ENCODE data around the gene MTERF2.

The MTERF2 gene

GRCh38 chr12:106987846-106988245 lies 900 bp upstream of the MTERF2 start:
- no peak overlapping the region for H3K4me3 ChIP-seq (ENCODE audit: low read depth, low read length)

GRCh38 chr12:106986135-106986534 lies 811 bp downstream of the MTERF2 start:
- H3K4me3 ChIP-seq (ENCODE audit: low read depth, low read length): peak overlapping the region; percentile 87
- no peak for TF ChIP-seq CTCF (conservative IDR thresholded peaks at IDR 0.05; ENCODE audit: low read depth, low read length)
- DNase-seq (ENCODE audit: low read depth): no peak

More at GRCh38 chr12:106987846-106988245, 900 bp upstream of the MTERF2 start:
- no peak for DNase-seq (ENCODE audit: low read depth)
- no peak for TF ChIP-seq CTCF (conservative IDR thresholded peaks at IDR 0.05; ENCODE audit: low read depth, low read length)

DNA sequence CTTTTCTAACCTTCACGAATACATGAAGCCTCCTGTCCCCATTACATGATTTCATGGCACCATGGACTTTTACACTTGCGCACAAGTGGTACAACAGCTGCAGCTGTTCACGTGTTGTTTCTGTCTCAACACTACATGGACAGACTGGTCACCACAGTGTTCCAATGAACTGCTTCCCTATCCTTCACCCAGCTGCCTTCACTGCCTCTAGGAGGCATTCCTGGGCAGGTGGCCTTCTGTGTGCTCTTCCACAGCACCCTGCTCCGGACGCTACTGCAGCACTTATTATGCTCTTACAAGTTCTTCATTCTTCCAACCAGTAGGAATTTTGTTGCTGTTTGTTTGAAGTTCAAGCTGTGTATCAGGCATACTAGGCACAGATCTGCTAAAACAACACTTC lies 1.5 kb downstream of the MTERF2 start:
- no peak for TF ChIP-seq CTCF (conservative IDR thresholded peaks at IDR 0.05; ENCODE audit: low read depth, low read length)
- DNase-seq (ENCODE audit: low read depth): no peak
- H3K4me3 ChIP-seq (ENCODE audit: low read depth, low read length): no peak overlapping the region

- no peak for TF ChIP-seq CTCF (conservative IDR thresholded peaks at IDR 0.05; ENCODE audit: low read depth, low read length)
- no peak for DNase-seq (ENCODE audit: low read depth)
- H3K4me3 ChIP-seq (ENCODE audit: low read depth, low read length): no peak overlapping the region
These were observed 2.3 kb downstream of the MTERF2 start for GRCh38 chr12:106984588-106985137.

DNA sequence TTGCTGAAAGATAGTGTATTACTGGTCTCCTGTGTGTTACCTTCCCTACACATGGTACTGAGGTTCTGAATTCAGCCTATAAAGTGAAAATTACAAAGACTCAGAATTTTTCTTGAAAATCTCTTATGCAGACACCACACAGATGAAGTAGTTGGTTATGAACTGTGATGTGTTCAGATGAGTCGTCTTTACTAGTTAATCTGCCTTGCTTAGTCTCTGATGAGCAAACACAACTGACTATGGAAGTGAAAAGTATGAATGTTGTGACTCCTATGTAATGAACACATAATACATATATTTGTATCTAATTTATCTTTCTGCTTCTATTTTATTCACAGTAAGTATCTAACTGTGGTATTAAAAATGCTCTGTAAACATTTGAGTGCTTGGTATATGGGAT lies 4.7 kb downstream of the MTERF2 start:
- no peak for DNase-seq (ENCODE audit: low read depth)
- TF ChIP-seq CTCF (conservative IDR thresholded peaks at IDR 0.05; ENCODE audit: low read depth, low read length): no peak
- H3K4me3 ChIP-seq (ENCODE audit: low read depth, low read length): no peak overlapping the region

DNA sequence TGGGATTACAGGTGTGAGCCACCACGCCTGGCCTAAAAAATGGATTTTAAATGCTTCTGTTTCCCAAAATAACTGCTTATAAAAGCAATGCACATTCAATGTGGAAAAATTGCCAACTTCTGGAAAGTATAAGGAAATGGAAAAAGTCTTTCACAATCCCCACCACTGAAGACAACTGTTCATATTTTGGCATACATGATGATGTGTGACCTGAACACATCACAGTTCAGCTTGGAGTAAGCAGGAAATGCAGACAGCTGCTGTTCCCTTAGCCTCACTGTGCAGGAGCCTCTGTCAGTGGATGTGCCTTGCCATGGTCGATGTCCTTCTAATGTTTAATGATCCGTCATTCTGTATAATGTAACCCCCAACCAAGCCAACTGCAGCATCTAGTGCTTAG lies 5.2 kb downstream of the MTERF2 start:
- no peak overlapping the region for H3K4me3 ChIP-seq (ENCODE audit: low read depth, low read length)
- DNase-seq (ENCODE audit: low read depth): peak; percentile 68
- no peak for TF ChIP-seq CTCF (conservative IDR thresholded peaks at IDR 0.05; ENCODE audit: low read depth, low read length)

DNA sequence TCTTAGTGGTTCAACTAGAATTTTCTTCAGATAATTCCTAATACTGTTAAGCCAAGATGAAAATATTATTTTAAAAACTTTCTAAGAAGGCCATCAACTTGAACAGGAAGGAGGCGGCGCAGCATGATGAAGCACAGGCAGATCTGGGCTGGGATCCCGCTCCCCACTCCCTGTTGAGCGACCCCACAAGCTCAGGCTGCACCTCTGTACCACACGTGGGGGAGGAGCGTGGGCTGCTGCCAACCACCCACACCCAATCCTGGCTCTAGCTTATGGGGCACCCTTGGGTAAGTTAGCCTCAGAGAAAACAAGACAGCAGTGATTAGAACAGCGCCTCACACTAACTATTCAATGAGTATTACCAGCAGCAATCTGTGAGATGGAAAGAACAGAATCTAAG lies 6.0 kb downstream of the MTERF2 start:
- H3K4me3 ChIP-seq (ENCODE audit: low read depth, low read length): no peak overlapping the region
- peak; percentile 77 for DNase-seq (ENCODE audit: low read depth)
- no peak for TF ChIP-seq CTCF (conservative IDR thresholded peaks at IDR 0.05; ENCODE audit: low read depth, low read length)
